A673 (cell line): Measurements from ENCODE around the gene SARS1. TPM values are rescaled to one million over a fixed set of nuclear protein-coding genes. Genes with fewer than 3 reads are reported as not detected.

Experiments used
- BruUV-seq: library from RNA; stranded (reverse); fragments of 400-500 nt; replicated peaks from 2 replicates; lab custom pipeline; 2021; lab: Mats Ljungman, UMichigan
- CTCF ChIA-PET: fragments of 300-600 bp; sonication (Branson Sonifier 250); formaldehyde crosslinking; loops from one replicate; lab custom pipeline; 2022; ENCODE audit warnings: antibody characterized with exemption; lab: Charles Lee
- POLR2A ChIA-PET: fragments of 300-600 bp; sonication (Branson Sonifier 250); formaldehyde crosslinking; loops from one replicate; lab custom pipeline; 2022; ENCODE audit warnings: antibody characterized with exemption; ENCODE audit not compliant: low non-redundant PET; lab: Charles Lee
- DNase-seq: peaks from one replicate; pipeline ENCODE4 v3.0.0-alpha.2; 2015; ENCODE audit warnings: low spot score
- H3K27ac ChIP-seq: fragments of 200-600 bp; sonication (generic); 2 replicates; pipeline ENCODE4 v1.5.1; 2016; ENCODE audit warnings: mixed run types, low read depth, mild to moderate bottlenecking, mixed read lengths, antibody characterized with exemption, low read length; ENCODE audit not compliant: poor library complexity, severe bottlenecking
- H3K27me3 ChIP-seq: fragments of 200-600 bp; sonication (generic); replicated peaks from 2 replicates; pipeline ENCODE4 v1.6.1; 2017; ENCODE audit warnings: mixed run types, low read depth, mild to moderate bottlenecking, mixed read lengths, antibody characterized with exemption, low read length; ENCODE audit not compliant: insufficient read depth, poor library complexity
- H3K36me3 ChIP-seq: fragments of 200-600 bp; sonication (generic); 2 replicates; pipeline ENCODE4 v1.6.1; 2016; ENCODE audit warnings: mixed run types, mild to moderate bottlenecking, mixed read lengths, antibody characterized with exemption, low read length; ENCODE audit not compliant: insufficient read depth, poor library complexity, severe bottlenecking
- H3K4me1 ChIP-seq: fragments of 200-600 bp; sonication (generic); 2 replicates; pipeline ENCODE4 v1.6.1; 2017; ENCODE audit warnings: mixed run types, mild to moderate bottlenecking, mixed read lengths, antibody characterized with exemption, low read length; ENCODE audit not compliant: insufficient read depth, poor library complexity, severe bottlenecking
- H3K4me3 ChIP-seq: fragments of 200-600 bp; sonication (generic); 2 replicates; pipeline ENCODE4 v1.5.1; 2016; ENCODE audit warnings: low read depth, mixed run types, mild to moderate bottlenecking, mixed read lengths, low read length; ENCODE audit not compliant: poor library complexity, severe bottlenecking
- H3K9me3 ChIP-seq: fragments of 200-600 bp; sonication (generic); 2 replicates; pipeline ENCODE4 v1.6.1; 2016; ENCODE audit warnings: mixed run types, low read depth, mild to moderate bottlenecking, mixed read lengths, antibody characterized with exemption, low read length; ENCODE audit not compliant: poor library complexity, severe bottlenecking
- CTCF ChIP-seq: fragments of 300-800, 200-600 bp; sonication (generic); conservative IDR thresholded peaks from 2 replicates; pipeline ENCODE4 v1.5.1; 2017; ENCODE audit warnings: low read depth, mild to moderate bottlenecking, antibody characterized with exemption, low read length, moderate library complexity, mixed read lengths
- EZH2 ChIP-seq: fragments of 200-600 bp; sonication (generic); IDR thresholded peaks from 2 replicates; pipeline ENCODE4 v1.6.1; 2017; ENCODE audit warnings: borderline replicate concordance, low read depth, mild to moderate bottlenecking, mixed read lengths, antibody characterized with exemption, low read length; ENCODE audit not compliant: poor library complexity, severe bottlenecking
- intact Hi-C: fragments of 100-400 bp; cut with micrococcal nuclease; formaldehyde crosslinking; loops from one replicate; pipeline ENCODE4 v1.10.0; 2022; ENCODE audit not compliant: unreplicated experiment
- total RNA-seq: library from RNA; stranded (reverse); gene quantifications from 2 replicates; pipeline ENCODE4 v1.2.3, GENCODE V29; 2021

Gene SARS1
- total RNA-seq, 1 experiment from 2014 or later: 259 TPM

- H3K27me3 ChIP-seq: no peaks in the 10 kb centered on the region
- POLR2A ChIA-PET: no interaction called here
- no TSS peak for BruUV-seq
Measured at GRCh38 chr1:109225308-109225707, 11.6 kb downstream of the SARS1 start.

GRCh38 chr1:109225711-109226445 is 12.2 kb downstream of the SARS1 start:
- Histone ChIP-seq H3K27ac (peak overlapping the region; percentile 4), H3K4me3 (no peak overlapping the region), H3K9me3 (no peaks in the 10 kb centered on the region), H3K36me3 (peaks cover 55% of the 10 kb centered on the region), H3K27me3 (no peaks in the 10 kb centered on the region), H3K4me1 (peaks cover 48% of the 10 kb centered on the region)
- CTCF ChIA-PET: interaction anchor here (0.6 kb wide), 1 partner anchor 84 kb away, joined by 3 read pairs; no protein-coding TSS in a partner anchor
- POLR2A ChIA-PET: no interaction called here
- no TSS peak for BruUV-seq
- TF ChIP-seq CTCF (no peak), EZH2 (no peak)
- no peak for DNase-seq
- intact Hi-C loops: no loop called here

More at GRCh38 chr1:109225308-109225707, 11.6 kb downstream of the SARS1 start:
- peak overlapping the region; percentile 4 for H3K27ac ChIP-seq
- H3K4me1 ChIP-seq: peaks cover 46% of the 10 kb centered on the region
- CTCF ChIA-PET: no interaction called here
- intact Hi-C loops: no loop called here
- TF ChIP-seq EZH2 (no peak), CTCF (no peak)
- no peak overlapping the region for H3K4me3 ChIP-seq
- H3K9me3 ChIP-seq: no peaks in the 10 kb centered on the region
- H3K36me3 ChIP-seq: peaks cover 50% of the 10 kb centered on the region
- peak; percentile 65 for DNase-seq

- no peak for DNase-seq
- ChIA-PET CTCF (no interaction called here), POLR2A (no interaction called here)
- intact Hi-C loops: no loop called here
- H3K4me1 ChIP-seq: peaks cover 48% of the 10 kb centered on the region
- H3K9me3 ChIP-seq: no peaks in the 10 kb centered on the region
- no peak overlapping the region for H3K4me3 ChIP-seq
- no peak overlapping the region for H3K27ac ChIP-seq
- peaks cover 69% of the 10 kb centered on the region for H3K36me3 ChIP-seq
- no peaks in the 10 kb centered on the region for H3K27me3 ChIP-seq
- TF ChIP-seq EZH2: no peak
- TF ChIP-seq CTCF: no peak
- BruUV-seq: no TSS peak
Measured at GRCh38 chr1:109228167-109228566, 14.4 kb downstream of the SARS1 start.
